Body of pancreas (tissue), 4 donors: ENCODE measurements around the gene ROS1. TPM values are rescaled to one million over a fixed set of nuclear protein-coding genes. Genes with fewer than 3 reads are reported as not detected.

Source experiments
- ATAC-seq: fragments of 150-250 bp; one replicate; pipeline ENCODE4 v1.9.1; 2016
- DNase-seq, 4 donors: peaks; one replicate each; pipeline ENCODE4 v3.0.0-alpha.2; 2019
- H3K27ac ChIP-seq, 4 donors: fragments of 200-600 bp; sonication (generic); 1 replicate in 3 of 4; 2 replicates in 1 of 4; pipeline versions ENCODE4 v1.5.1 to v1.6.1; 2016 to 2019; ENCODE audit warnings: mild to moderate bottlenecking in 1 of 4, mixed read lengths in 1 of 4, moderate library complexity in 1 of 4
- H3K27me3 ChIP-seq, 2 donors: fragments of 200-600 bp; sonication (generic); one replicate each; pipeline ENCODE4 v1.6.0; 2016; ENCODE audit warnings: mild to moderate bottlenecking in 1 of 2
- H3K36me3 ChIP-seq, 2 donors: fragments of 200-600 bp; sonication (generic); replicated peaks in 1 of 2; 2 replicates each; pipeline ENCODE4 v1.5.1; 2016; ENCODE audit warnings: low read depth in 2 of 2; ENCODE audit not compliant: insufficient read depth in 1 of 2
- H3K4me1 ChIP-seq: fragments of 200-600 bp; sonication (generic); one replicate; pipeline ENCODE4 v1.6.0; 2016
- H3K4me3 ChIP-seq, 2 donors: fragments of 200-600 bp; sonication (generic); 1 replicate in 1 of 2; 2 replicates in 1 of 2; pipeline ENCODE4 v1.5.1; 2016 to 2019
- H3K9me3 ChIP-seq, 3 donors: fragments of 200-600 bp; sonication (generic); 1 replicate in 2 of 3; 2 replicates in 1 of 3; pipeline ENCODE4 v1.5.1; 2016
- CTCF ChIP-seq, 7 experiments: fragments of 450-650 bp in 4 of 7; fragments of 200-600 bp in 3 of 7; sonication (generic) in 3 of 7; IDR thresholded peaks; one replicate each; pipeline ENCODE4 v1.5.1; 2016 to 2019; ENCODE audit warnings: antibody characterized with exemption in 7 of 7
- POLR2A ChIP-seq, 3 donors: fragments of 450-650 bp; IDR thresholded peaks; one replicate each; pipeline ENCODE4 v1.6.1; 2016; ENCODE audit warnings: antibody characterized with exemption in 3 of 3, mild to moderate bottlenecking in 2 of 3
- WGBS, 2 donors: methylation state at CpG; one replicate each; pipeline ENCODE4 v1.1.5; 2017; 5-methylcytosine and 5-hydroxymethylcytosine counted together
- intact Hi-C: fragments of 100-400 bp; cut with DNase I; formaldehyde crosslinking; loops from one replicate; pipeline ENCODE4 v1.15.1; 2023
- total RNA-seq, 2 donors: library from RNA; depleted of rRNA; stranded (reverse); fragments of >200 nt; gene quantifications; one replicate each; pipeline ENCODE4 v1.1.0, GENCODE V29; 2016

The ROS1 gene
- total RNA-seq, 2 donors from 2014 or later = not detected

GRCh38 chr6:117328500-117328899, 97.2 kb downstream of the ROS1 start:
- 73% methylated on average over 4 of the region's 4 CpGs for WGBS, 2 donors
- DNase-seq = no peak

GRCh38 chr6:117328005-117328389, 97.7 kb downstream of the ROS1 start:
- H3K27me3 ChIP-seq = no peaks in the 10 kb centered on the region
- ATAC-seq = no peak
- H3K27ac ChIP-seq = no peak overlapping the region
- no peaks in the 10 kb centered on the region for H3K4me1 ChIP-seq
- no peak overlapping the region for H3K4me3 ChIP-seq
- no peaks in the 10 kb centered on the region for H3K36me3 ChIP-seq
- TF ChIP-seq CTCF (IDR thresholded peaks at IDR 0.05) (no peak), POLR2A (IDR thresholded peaks at IDR 0.05) (no peak)
- H3K9me3 ChIP-seq = no peaks in the 10 kb centered on the region
- intact Hi-C loops = no loop called here
- no peak for DNase-seq

More at GRCh38 chr6:117328500-117328899, 97.2 kb downstream of the ROS1 start:
- ATAC-seq = no peak
- H3K4me1 ChIP-seq = no peaks in the 10 kb centered on the region
- no peak overlapping the region for H3K4me3 ChIP-seq
- no peak overlapping the region for H3K27ac ChIP-seq
- intact Hi-C loops = no loop called here
- H3K36me3 ChIP-seq = no peaks in the 10 kb centered on the region
- H3K9me3 ChIP-seq = no peaks in the 10 kb centered on the region
- no peak for TF ChIP-seq POLR2A (IDR thresholded peaks at IDR 0.05)
- TF ChIP-seq CTCF (IDR thresholded peaks at IDR 0.05) = no peak
- H3K27me3 ChIP-seq = no peaks in the 10 kb centered on the region

GRCh38 chr6:117327149-117328004, 98.4 kb downstream of the ROS1 start:
- Histone ChIP-seq H3K27me3 (no peaks in the 10 kb centered on the region), H3K36me3 (no peaks in the 10 kb centered on the region), H3K4me3 (no peak overlapping the region), H3K4me1 (no peaks in the 10 kb centered on the region), H3K27ac (no peak overlapping the region), H3K9me3 (no peaks in the 10 kb centered on the region)
- no peak for DNase-seq
- intact Hi-C loops = no loop called here
- TF ChIP-seq POLR2A (IDR thresholded peaks at IDR 0.05) = no peak
- TF ChIP-seq CTCF (IDR thresholded peaks at IDR 0.05) = no peak
- WGBS, 2 donors = 64 to 69% methylated on average over 8 of the region's 8 CpGs
- no peak for ATAC-seq

GRCh38 chr6:117326396-117326795, 99.3 kb downstream of the ROS1 start:
- H3K27ac ChIP-seq = no peak overlapping the region
- no peaks in the 10 kb centered on the region for H3K27me3 ChIP-seq
- no peak for DNase-seq
- H3K9me3 ChIP-seq = no peaks in the 10 kb centered on the region
- H3K4me1 ChIP-seq = no peaks in the 10 kb centered on the region
- no peak overlapping the region for H3K4me3 ChIP-seq
- TF ChIP-seq CTCF (IDR thresholded peaks at IDR 0.05) (no peak), POLR2A (IDR thresholded peaks at IDR 0.05) (no peak)
- 45 to 52% methylated on average over 1 of the region's 1 CpG for WGBS, 2 donors
- intact Hi-C loops = no loop called here
- H3K36me3 ChIP-seq = no peaks in the 10 kb centered on the region
- ATAC-seq = no peak

GRCh38 chr6:117317261-117317660, 108.5 kb downstream of the ROS1 start:
- Histone ChIP-seq H3K9me3 (no peaks in the 10 kb centered on the region), H3K27me3 (peaks cover 0 to 5% of the 10 kb centered on the region in 2 donors), H3K4me1 (no peaks in the 10 kb centered on the region), H3K4me3 (no peak overlapping the region), H3K36me3 (no peaks in the 10 kb centered on the region), H3K27ac (no peak overlapping the region)
- TF ChIP-seq CTCF (IDR thresholded peaks at IDR 0.05) (peak; percentile 23 to 48 (median 34)), POLR2A (IDR thresholded peaks at IDR 0.05) (no peak)
- DNase-seq (no peak), ATAC-seq (no peak)
- intact Hi-C loops = no loop called here
- 21 to 28% methylated on average over 4 of the region's 4 CpGs for WGBS, 2 donors
